Motor neuron (in vitro differentiated cells): ENCODE data around the gene PWP2. TPM values are rescaled to one million over a fixed set of nuclear protein-coding genes. Genes with fewer than 3 reads are reported as not detected.
A peak's percentile ranks its signal among the peaks of the same experiment; 100 is the strongest.

Source experiments
- ATAC-seq, 8 experiments: fragments of 200-7000 bp; cut with Tn5 transposase; replicated peaks in 6 of 8; 2 replicates each; pipeline ENCODE4 v1.8.0; 2021; ENCODE audit warnings: mild to moderate bottlenecking in 8 of 8, moderate library complexity in 8 of 8
- H3K27ac ChIP-seq, 2 donors: fragments of 250-450 bp; sonication (Bioruptor Pico); 2 replicates each; pipeline ENCODE4 v1.9.0; 2021; ENCODE audit warnings: antibody characterized with exemption in 2 of 2, mild to moderate bottlenecking in 2 of 2, moderate library complexity in 1 of 2
- H3K4me1 ChIP-seq, 2 donors: fragments of 250-450 bp; sonication (Bioruptor Pico); replicated peaks in 1 of 2; 2 replicates each; pipeline ENCODE4 v1.6.1; 2021; ENCODE audit warnings: antibody characterized with exemption in 2 of 2, mild to moderate bottlenecking in 2 of 2, moderate library complexity in 1 of 2
- H3K4me3 ChIP-seq, 5 donors: fragments of 250-450 bp; sonication (Bioruptor Pico); 2 replicates each; pipeline ENCODE4 v1.9.0; 2021; ENCODE audit warnings: antibody characterized with exemption in 5 of 5, mild to moderate bottlenecking in 5 of 5, moderate library complexity in 4 of 5
- WGBS, 10 experiments: fragments of 450-650 bp; shearing (Covaris generic); methylation state at CpG; one replicate each; pipeline ENCODE4 v1.0.0; 2022; 5-methylcytosine and 5-hydroxymethylcytosine counted together
- in situ Hi-C, 9 experiments: fragments of 400-800 bp; cut with MboI; loops; one replicate each; pipeline ENCODE4 v1.15.0; 2021; ENCODE audit warnings: low sequenced_read_pairs in 9 of 9, low pct_unique_long_range_greater_than_20kb in 2 of 9; ENCODE audit not compliant: unreplicated experiment in 9 of 9
- total RNA-seq, 8 experiments: library from RNA; unstranded; fragments of 300-600 nt; gene quantifications; 2 replicates each; pipeline versions ENCODE4 v1.2.3 to v1.2.4, GENCODE V29; 2022

The PWP2 gene
- total RNA-seq, 8 experiments from 2014 or later, result 0.81 to 22.4 (median 10.8) TPM

DNA sequence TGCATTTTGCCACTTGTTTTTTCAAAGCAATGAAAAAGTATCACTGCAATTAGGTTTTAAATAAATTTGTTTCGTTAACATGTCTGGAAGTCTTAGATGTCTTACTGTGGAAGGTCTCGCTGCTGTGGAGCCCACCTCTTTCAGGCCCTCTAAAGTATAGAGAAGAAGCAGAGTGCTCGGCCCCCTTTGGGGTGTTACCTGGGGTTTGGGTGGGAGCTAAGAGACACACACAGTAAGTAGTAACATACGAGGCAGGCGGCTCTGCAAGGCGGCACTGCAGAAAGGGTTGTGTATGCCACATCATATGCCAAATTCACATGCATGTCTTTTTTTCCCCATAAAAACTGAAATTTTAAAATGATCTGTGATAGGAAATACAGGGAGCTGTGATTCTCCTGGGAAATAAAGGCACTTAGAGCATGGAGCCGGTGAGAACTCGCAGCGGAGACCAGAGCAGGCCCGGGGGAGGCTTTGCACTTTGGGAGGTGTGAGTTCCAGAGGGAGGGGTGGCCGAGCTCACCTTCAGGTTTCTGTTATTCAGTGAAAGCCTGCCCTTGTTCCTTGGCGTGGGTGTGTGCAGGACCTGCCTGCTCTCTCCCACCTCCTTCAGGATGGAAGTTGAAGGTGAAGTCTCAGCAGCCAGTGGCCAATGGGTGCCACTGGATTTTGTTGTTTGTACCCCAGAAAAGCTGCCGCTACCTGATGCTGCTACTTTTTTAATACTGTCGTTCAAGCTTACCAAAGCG lies 35.7 kb upstream of the PWP2 start:
- Histone ChIP-seq H3K27ac (no peak overlapping the region), H3K4me3 (no peak overlapping the region), H3K4me1 (no peaks in the 10 kb centered on the region)
- in situ Hi-C loops, result no loop called here
- ATAC-seq, result no peak
- WGBS, 10 experiments, result 80 to 96% (median 91%) methylated on average over 2 to 8 of the region's 15 CpGs; no CpG with 5 or more reads in 3 of the 10 experiments

- no peak for ATAC-seq
- in situ Hi-C loops, result no loop called here
- Histone ChIP-seq H3K27ac (no peak overlapping the region), H3K4me3 (no peak overlapping the region), H3K4me1 (no peaks in the 10 kb centered on the region)
- WGBS, 10 experiments, result 87 to 100% (median 95%) methylated on average over 1 to 14 of the region's 15 CpGs; no CpG with 5 or more reads in 3 of the 10 experiments
Measured at GRCh38 chr21:44072111-44072510, 35.1 kb upstream of the PWP2 start.

GRCh38 chr21:44074315-44074958 lies 32.8 kb upstream of the PWP2 start:
- no peak for ATAC-seq
- H3K4me1 ChIP-seq, result no peaks in the 10 kb centered on the region
- no peak overlapping the region for H3K4me3 ChIP-seq
- in situ Hi-C loops, result no loop called here
- no peak overlapping the region for H3K27ac ChIP-seq
- WGBS, 10 experiments, result 80 to 100% (median 100%) methylated on average over 1 to 5 of the region's 11 CpGs; no CpG with 5 or more reads in 2 of the 10 experiments

DNA sequence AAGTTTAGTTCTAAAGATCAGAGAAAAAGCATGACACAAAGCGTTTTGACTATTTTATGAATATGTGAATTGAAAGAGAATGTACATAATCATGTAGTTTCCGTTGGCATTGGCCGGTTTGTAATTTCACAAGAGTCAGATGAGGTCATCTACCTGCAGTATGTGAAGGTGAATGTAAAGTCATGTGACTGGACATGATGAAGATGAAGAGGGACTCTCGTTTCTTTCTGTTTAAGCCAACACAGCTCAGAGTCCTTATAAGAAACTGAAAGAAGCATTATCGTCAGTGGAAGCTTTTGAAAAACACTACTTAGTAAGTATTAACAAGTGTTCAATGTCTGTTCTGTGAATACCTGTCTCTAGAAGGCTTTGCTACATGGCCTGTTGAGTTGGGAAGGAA lies 30.9 kb upstream of the PWP2 start:
- in situ Hi-C loops, result no loop called here
- no peak overlapping the region for H3K4me3 ChIP-seq
- WGBS, 10 experiments, result 30 to 100% (median 83%) methylated on average over 1 to 5 of the region's 5 CpGs; no CpG with 5 or more reads in 1 of the 10 experiments
- no peak overlapping the region for H3K27ac ChIP-seq
- ATAC-seq, result peak in 1 of 8 experiments; percentile 31
- no peaks in the 10 kb centered on the region for H3K4me1 ChIP-seq

DNA sequence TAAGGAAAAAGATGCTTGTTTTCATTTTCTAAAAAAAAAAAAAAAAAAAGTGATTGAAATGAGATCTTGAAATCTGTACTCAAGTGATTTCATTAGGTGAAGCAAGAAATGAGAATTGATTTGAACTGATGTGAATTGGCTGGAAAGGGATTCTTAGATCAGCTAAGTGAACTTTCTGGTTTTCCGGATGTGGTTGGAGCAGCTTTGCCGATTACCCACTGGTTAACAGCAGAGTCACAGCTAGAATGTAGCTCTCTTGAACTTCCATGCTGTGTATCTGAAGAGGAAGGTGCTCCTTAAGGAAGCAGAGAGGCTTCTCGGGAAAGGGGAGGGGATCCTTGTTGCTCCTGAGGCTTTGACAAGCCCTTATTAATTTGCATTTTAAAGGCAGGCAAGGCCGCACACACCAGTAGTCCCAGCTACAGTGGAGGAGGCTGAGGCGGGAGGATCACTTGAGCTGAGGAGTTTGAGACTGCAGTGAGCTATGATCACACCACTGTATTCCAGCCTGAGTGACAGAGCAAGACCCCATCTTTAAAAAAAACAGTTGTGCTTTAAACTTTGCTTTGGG lies 28.7 kb upstream of the PWP2 start:
- in situ Hi-C loops, result no loop called here
- H3K4me1 ChIP-seq, result no peaks in the 10 kb centered on the region
- no peak for ATAC-seq
- H3K4me3 ChIP-seq, result no peak overlapping the region
- H3K27ac ChIP-seq, result no peak overlapping the region
- 61 to 100% (median 80%) methylated on average over 1 to 5 of the region's 5 CpGs for WGBS, 10 experiments

- in situ Hi-C loops, result no loop called here
- H3K27ac ChIP-seq, result no peak overlapping the region
- WGBS, 10 experiments, result 80 to 100% (median 98%) methylated on average over 1 to 3 of the region's 3 CpGs; no CpG with 5 or more reads in 1 of the 10 experiments
Measured at GRCh38 chr21:44079446-44079845, 27.8 kb upstream of the PWP2 start.

GRCh38 chr21:44079846-44080245 lies 27.4 kb upstream of the PWP2 start:
- no peak overlapping the region for H3K27ac ChIP-seq
- ATAC-seq, result no peak
- no peak overlapping the region for H3K4me3 ChIP-seq
- no peaks in the 10 kb centered on the region for H3K4me1 ChIP-seq
- WGBS, 10 experiments, result 50 to 100% (median 90%) methylated on average over 1 to 7 of the region's 7 CpGs; no CpG with 5 or more reads in 2 of the 10 experiments
- in situ Hi-C loops, result no loop called here

More at GRCh38 chr21:44079446-44079845, 27.8 kb upstream of the PWP2 start:
- Histone ChIP-seq H3K4me1 (no peaks in the 10 kb centered on the region), H3K4me3 (no peak overlapping the region)
- ATAC-seq, result no peak

DNA sequence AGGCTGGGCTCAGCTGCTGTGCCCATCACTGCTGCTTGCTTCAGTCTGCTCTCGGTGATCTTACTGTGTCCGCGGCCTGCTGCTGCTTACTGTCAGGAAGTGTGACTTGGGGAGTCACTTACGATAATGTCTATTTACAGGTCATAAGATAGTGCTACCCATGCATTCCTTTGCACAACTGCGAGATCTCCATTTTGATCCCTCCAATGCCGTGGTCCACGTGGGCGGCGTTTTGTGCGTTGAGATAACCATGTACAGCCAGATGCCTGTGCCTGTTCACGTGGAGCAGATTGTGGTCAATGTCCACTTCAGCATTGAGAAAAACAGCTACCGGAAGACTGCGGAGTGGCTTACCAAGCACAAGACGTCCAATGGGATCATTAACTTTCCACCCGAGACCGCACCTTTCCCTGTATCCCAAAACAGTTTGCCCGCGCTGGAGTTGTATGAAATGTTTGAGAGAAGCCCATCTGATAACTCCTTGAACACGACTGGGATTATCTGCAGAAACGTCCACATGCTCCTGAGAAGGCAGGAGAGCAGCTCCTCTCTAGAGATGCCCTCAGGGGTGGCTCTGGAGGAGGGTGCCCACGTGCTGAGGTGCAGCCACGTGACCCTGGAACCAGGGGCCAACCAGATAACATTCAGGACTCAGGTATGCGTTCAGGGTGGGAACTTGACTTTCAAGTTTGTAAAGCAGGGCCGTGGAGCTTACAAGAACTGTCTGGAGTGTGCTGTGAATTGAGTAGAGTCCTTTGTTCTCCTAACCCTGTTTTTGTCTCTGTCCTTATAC lies 24.4 kb upstream of the PWP2 start:
- in situ Hi-C loops, result no loop called here
- 80 to 98% (median 88%) methylated on average over 4 to 19 of the region's 24 CpGs; no CpG with 5 or more reads in 2 of the 10 experiments for WGBS, 10 experiments
- H3K4me3 ChIP-seq, result no peak overlapping the region
- H3K27ac ChIP-seq, result no peak overlapping the region
- H3K4me1 ChIP-seq, result no peaks in the 10 kb centered on the region
- ATAC-seq, result no peak

DNA sequence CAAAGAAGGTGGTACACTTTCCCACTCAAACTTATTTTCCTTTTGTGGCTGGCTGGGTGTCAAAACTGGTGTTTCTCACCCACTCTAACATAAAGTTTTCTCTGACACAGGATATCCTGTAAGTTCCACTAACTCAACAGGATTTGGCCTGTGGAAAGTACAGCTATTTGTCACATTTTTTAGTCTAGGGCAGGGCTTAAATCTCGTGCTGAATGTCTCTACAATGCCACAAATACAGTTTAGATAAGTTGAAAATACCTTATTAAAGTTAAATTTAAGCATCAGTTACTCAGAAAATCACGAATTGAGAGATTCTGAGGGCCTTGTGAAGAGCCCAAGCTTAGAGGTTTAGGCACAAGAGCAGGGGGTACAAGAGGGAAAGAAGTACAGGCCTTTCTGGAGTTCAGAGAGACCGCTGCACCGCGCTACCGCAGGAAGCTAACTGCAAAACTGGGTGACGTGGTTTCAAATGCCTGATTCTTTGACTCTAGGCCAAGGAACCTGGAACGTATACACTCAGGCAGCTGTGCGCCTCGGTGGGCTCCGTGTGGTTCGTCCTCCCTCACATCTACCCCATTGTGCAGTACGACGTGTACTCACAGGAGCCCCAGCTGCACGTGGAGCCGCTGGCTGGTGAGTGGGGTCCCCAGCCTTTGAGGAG lies 23.4 kb upstream of the PWP2 start:
- H3K27ac ChIP-seq, result no peak overlapping the region
- no peaks in the 10 kb centered on the region for H3K4me1 ChIP-seq
- ATAC-seq, result no peak
- in situ Hi-C loops, result no loop called here
- no peak overlapping the region for H3K4me3 ChIP-seq
- WGBS, 10 experiments, result 71 to 100% (median 96%) methylated on average over 1 to 16 of the region's 16 CpGs; no CpG with 5 or more reads in 1 of the 10 experiments

- no peak overlapping the region for H3K27ac ChIP-seq
- 40 to 93% (median 82%) methylated on average over 1 to 4 of the region's 7 CpGs; no CpG with 5 or more reads in 5 of the 10 experiments for WGBS, 10 experiments
- H3K4me3 ChIP-seq, result no peak overlapping the region
- no peak for ATAC-seq
- in situ Hi-C loops, result no loop called here
- no peaks in the 10 kb centered on the region for H3K4me1 ChIP-seq
Measured at GRCh38 chr21:44084496-44085241, 22.5 kb upstream of the PWP2 start.

DNA sequence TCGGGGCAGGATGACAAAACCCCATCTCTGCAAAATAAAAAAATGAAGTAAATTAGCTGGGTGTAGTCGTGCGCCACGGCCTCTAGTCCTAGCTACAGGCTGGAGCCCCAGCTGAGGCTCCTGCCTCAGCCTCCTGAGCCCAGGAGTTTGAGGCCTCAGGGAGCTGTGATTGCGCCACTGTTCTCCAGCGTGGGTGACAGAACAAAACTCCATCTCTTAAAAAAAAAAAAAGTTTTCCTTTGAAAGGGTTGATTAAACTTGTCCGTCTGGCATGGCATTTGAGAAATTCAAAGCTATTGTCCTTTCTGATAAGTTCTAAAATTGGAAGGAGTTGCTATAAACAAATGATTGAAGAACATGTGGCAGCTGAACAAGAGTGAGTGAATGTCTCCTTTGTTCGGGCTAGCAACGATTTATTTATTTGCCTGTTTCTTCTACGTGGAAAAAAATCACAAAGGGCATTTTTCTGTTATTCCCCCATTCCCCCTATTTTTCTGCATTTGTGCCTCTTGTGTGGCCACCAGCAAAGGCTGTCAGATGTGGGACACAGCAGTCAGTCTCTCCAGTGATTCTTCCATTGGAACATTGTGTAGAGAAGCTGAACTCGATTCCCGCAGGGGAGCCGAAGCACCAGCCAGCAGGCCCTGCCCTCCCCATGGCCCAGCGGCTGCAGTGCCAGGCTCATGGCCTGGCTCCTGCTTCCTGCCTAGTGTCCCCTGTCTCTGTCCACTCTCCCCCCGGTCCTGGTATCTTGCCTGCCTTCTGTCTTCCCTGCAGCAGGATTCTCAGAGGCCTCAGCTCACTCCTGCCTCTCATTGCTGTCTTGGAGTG lies 21.5 kb upstream of the PWP2 start:
- WGBS, 10 experiments, result 60 to 100% (median 83%) methylated on average over 1 to 10 of the region's 15 CpGs
- ATAC-seq, result peak in 3 of 8 experiments; percentile 9 to 28 (median 13)

More for the DNA sequence above, 21.5 kb upstream of the PWP2 start:
- H3K4me1 ChIP-seq, result no peaks in the 10 kb centered on the region
- in situ Hi-C loops, result no loop called here
- no peak overlapping the region for H3K4me3 ChIP-seq
- no peak overlapping the region for H3K27ac ChIP-seq
